GM19468 (cell line): ENCODE data around the gene SERINC5.
"Not testable (repeated sequence)": the region's sequence is repeated elsewhere in the genome, so short reads cannot be mapped to it uniquely, and the experiment has no call there.

ENCODE experiments used
- ATAC-seq: cut with Tn5 transposase; IDR thresholded peaks from one replicate; pipeline ENCODE4 v1.9.1; 2021; ENCODE audit warnings: mild to moderate bottlenecking, moderate library complexity, moderate number of reproducible peaks; ENCODE audit not compliant: unreplicated experiment; ENCODE audit errors: extremely low read depth

The SERINC5 gene

GRCh38 chr5:80255811-80256712, at the start of gene SERINC5:
Gene SERINC5, minus strand, starts transcription at chr5:80256048. Its CDS starts 126 bp downstream, at chr5:80255922.
- ATAC-seq = peak; percentile 59

- no peak for ATAC-seq
Measured at GRCh38 chr5:80302636-80303035, 46.8 kb upstream of the SERINC5 start.

GRCh38 chr5:80301342-80301741, 45.5 kb upstream of the SERINC5 start:
- not testable (repeated sequence) for ATAC-seq

- ATAC-seq = not testable (repeated sequence)
Measured at GRCh38 chr5:80300796-80301195, 44.9 kb upstream of the SERINC5 start.

GRCh38 chr5:80300125-80300524, 44.3 kb upstream of the SERINC5 start:
- ATAC-seq = no peak

GRCh38 chr5:80299601-80300000, 43.8 kb upstream of the SERINC5 start:
- ATAC-seq = no peak

GRCh38 chr5:80296121-80296520, 40.3 kb upstream of the SERINC5 start:
- no peak for ATAC-seq

- no peak for ATAC-seq
Measured at GRCh38 chr5:80291761-80292160, 35.9 kb upstream of the SERINC5 start.

GRCh38 chr5:80289320-80289719, 33.5 kb upstream of the SERINC5 start:
- ATAC-seq = no peak

- no peak for ATAC-seq
Measured at GRCh38 chr5:80288177-80288576, 32.3 kb upstream of the SERINC5 start.

- ATAC-seq = no peak
Measured at GRCh38 chr5:80284720-80285119, 28.9 kb upstream of the SERINC5 start.

- no peak for ATAC-seq
Measured at GRCh38 chr5:80283360-80283759, 27.5 kb upstream of the SERINC5 start.

- ATAC-seq = no peak
Measured at GRCh38 chr5:80282054-80282453, 26.2 kb upstream of the SERINC5 start.

- ATAC-seq = no peak
Measured at GRCh38 chr5:80277191-80277590, 21.3 kb upstream of the SERINC5 start.

- ATAC-seq = no peak
Measured at GRCh38 chr5:80276186-80276585, 20.3 kb upstream of the SERINC5 start.

- no peak for ATAC-seq
Measured at GRCh38 chr5:80275347-80275746, 19.5 kb upstream of the SERINC5 start.

GRCh38 chr5:80270543-80270942, 14.7 kb upstream of the SERINC5 start:
- not testable (repeated sequence) for ATAC-seq

- no peak for ATAC-seq
Measured at GRCh38 chr5:80269991-80270438, 14.2 kb upstream of the SERINC5 start.

- ATAC-seq = no peak
Measured at GRCh38 chr5:80268916-80269315, 13.1 kb upstream of the SERINC5 start.

- ATAC-seq = no peak
Measured at GRCh38 chr5:80266566-80266965, 10.7 kb upstream of the SERINC5 start.

- ATAC-seq = no peak
Measured at GRCh38 chr5:80260461-80260860, 4.6 kb upstream of the SERINC5 start.
